Measurements from ENCODE around the gene SMAD1. TPM values are rescaled to one million over a fixed set of nuclear protein-coding genes. Genes with fewer than 3 reads are reported as not detected.

SMAD1 gene
- total RNA-seq, 1 experiment from 2014 or later = 23.0 TPM

- ATAC-seq = no peak
Observed at GRCh38 chr4:145541346-145541745, 59.7 kb downstream of the SMAD1 start.

More at GRCh38 chr4:145541346-145541745, 59.7 kb downstream of the SMAD1 start:
- intact Hi-C loops (cut with micrococcal nuclease) = no loop called here
- Histone ChIP-seq H3K79me2 (ENCODE audit: insufficient read depth, low read length) (no peaks in the 10 kb centered on the region), H3K27me3 (ENCODE audit: insufficient read depth, low read length) (no peaks in the 10 kb centered on the region), H2AFZ (ENCODE audit: low read depth, low read length, poor library complexity, severe bottlenecking) (no peak overlapping the region), H3K4me3 (replicated peaks in 1 of 2; ENCODE audit: low read depth in 1 of 2, low read length in 2 of 2) (no peak overlapping the region), H3K4me1 (ENCODE audit: control insufficient read depth in 1 of 2, insufficient read depth in 2 of 2, low read length in 2 of 2) (peaks cover 15 to 16% of the 10 kb centered on the region in 2 experiments), H3K9me3 (ENCODE audit: control insufficient read depth in 1 of 2, insufficient read depth in 1 of 2, low read depth in 1 of 2, low read length in 2 of 2) (no peaks in the 10 kb centered on the region), H4K20me1 (ENCODE audit: insufficient read depth) (no peaks in the 10 kb centered on the region), H3K27ac (ENCODE audit: low read depth, low read length) (no peak overlapping the region), H3K4me2 (ENCODE audit: low read length) (no peak overlapping the region), H3K9me2 (ENCODE audit: insufficient read depth) (no peaks in the 10 kb centered on the region), H3K36me3 (ENCODE audit: control insufficient read depth in 1 of 2, insufficient read depth in 2 of 2, low read length in 2 of 2) (no peaks in the 10 kb centered on the region), H3K9ac (ENCODE audit: low read length) (no peak overlapping the region)
- no peak for DNase-seq (ENCODE audit: low read depth, low spot score)
- CTCF ChIA-PET = no interaction called here
- RAD21 ChIA-PET (ENCODE audit: low non-redundant PET in 1 of 2, low total read pairs in 2 of 2, uncharacterized antibody in 2 of 2, unreplicated experiment in 2 of 2) = no interaction called here
- no TSS peak for BruUV-seq (replicated peaks)
- POLR2A ChIA-PET = no interaction called here
- TF ChIP-seq SRF (IDR thresholded peaks at IDR 0.05; ENCODE audit: low read depth) = no peak
- no peak for TF ChIP-seq ZBTB33 (IDR thresholded peaks at IDR 0.05; ENCODE audit: extremely low read depth, insufficient replicate concordance, low read length)
- TF ChIP-seq RAD21 (IDR thresholded peaks at IDR 0.05; ENCODE audit: low read depth) = no peak
- no peak for TF ChIP-seq SP1 (IDR thresholded peaks at IDR 0.05; ENCODE audit: low read depth)
- no peak for TF ChIP-seq CBX3 (IDR thresholded peaks at IDR 0.05; ENCODE audit: low read depth)
- no peak for TF ChIP-seq ZFX (IDR thresholded peaks at IDR 0.05)
- TF ChIP-seq MAX (IDR thresholded peaks at IDR 0.05) = no peak

Measured in HCT116 (cell line).